Hypothalamus (tissue), 51 donors: Measurements from ENCODE around the gene KLF17.
A peak's percentile ranks its signal among the peaks of the same experiment; 100 is the strongest.

Experiments used
- DNase-seq, 51 donors: peaks; one replicate each; lab custom pipeline; 2025; lab: John Stamatoyannopoulos, UW

KLF17 gene, protein sequence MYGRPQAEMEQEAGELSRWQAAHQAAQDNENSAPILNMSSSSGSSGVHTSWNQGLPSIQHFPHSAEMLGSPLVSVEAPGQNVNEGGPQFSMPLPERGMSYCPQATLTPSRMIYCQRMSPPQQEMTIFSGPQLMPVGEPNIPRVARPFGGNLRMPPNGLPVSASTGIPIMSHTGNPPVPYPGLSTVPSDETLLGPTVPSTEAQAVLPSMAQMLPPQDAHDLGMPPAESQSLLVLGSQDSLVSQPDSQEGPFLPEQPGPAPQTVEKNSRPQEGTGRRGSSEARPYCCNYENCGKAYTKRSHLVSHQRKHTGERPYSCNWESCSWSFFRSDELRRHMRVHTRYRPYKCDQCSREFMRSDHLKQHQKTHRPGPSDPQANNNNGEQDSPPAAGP

DNA sequence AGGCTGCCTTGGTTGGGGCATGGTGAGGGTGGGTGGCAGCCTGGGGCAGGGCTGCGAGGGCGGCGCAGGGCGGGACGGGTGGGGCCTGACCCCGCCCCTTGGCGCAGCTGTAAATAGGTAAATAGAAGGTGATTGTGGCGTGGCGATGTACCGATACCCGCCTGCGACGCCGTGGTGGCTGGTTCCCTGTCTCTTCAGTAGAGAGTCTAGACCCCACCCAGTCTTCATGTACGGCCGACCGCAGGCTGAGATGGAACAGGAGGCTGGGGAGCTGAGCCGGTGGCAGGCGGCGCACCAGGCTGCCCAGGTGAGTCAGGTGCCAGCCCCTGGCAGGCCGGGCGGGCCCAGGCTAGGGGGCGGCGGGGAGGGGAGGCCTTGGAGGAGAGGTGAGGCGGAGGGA, at the start of gene KLF17:
KLF17 (plus strand) TSS at position 140 of the 400 bp plus-strand sequence; CDS start at position 227, 87 bp downstream.
- no peak for DNase-seq

DNA sequence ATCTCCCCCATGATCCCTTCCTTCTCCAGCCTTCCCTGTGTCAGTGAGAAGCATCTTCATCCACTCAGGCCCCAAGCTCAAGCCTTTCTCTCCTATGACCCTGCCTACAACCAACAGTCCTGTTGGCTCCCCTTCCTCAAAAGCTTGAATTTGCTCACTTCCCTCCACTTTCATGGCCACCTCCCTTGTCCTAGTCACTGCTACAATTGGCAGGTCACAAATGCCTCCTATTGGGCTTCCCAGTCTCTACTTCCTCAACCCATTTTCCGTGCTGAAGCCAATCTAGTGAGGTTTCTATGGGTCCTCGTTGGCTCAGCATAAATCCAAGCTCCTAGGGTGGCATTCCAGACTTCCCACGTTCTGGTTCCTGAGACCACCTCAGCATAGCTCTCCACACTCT, 47.2 kb upstream of the KLF17 start:
- no peak for DNase-seq

DNA sequence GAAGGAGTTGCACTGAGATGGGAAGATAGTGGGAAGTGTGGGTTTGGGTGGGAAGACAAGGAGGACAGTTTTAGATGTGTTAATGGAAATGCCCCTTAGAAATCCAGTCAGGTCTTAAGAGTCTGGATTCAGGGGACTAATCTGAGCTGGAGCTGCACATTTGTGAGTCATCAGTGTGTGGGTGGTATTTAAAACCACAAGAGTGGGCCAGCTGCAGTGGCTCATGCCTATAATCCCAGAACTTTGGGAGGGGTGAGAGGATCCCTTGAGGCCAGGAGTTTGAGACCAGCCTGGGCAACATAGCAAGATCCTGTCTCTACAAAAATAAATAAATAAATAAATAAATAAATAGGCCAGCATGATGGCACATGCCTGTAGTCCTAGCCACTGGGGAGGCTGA, 46.4 kb upstream of the KLF17 start:
- peak in 1 of 51 donors; percentile 10 for DNase-seq

DNA sequence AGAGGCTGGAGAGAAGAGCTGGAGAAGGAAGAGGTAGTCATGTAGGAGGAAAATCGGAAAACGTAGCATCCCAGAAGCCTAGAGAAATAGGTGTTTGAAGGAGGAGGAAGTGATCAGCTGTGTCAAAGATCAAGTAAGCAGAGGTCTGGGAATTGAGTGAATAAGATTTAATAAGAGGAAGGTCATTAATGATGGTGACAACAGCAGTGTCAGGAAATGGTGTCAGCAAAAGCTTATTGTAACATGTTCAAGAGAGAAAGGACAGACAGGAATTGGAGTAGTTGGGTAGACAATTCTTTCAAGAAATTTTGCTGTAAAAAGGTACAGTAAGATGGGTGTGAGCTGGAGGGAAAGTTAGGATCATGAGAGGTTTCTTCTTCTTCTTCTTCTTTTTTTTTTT, 45.8 kb upstream of the KLF17 start:
- DNase-seq, result no peak

DNA sequence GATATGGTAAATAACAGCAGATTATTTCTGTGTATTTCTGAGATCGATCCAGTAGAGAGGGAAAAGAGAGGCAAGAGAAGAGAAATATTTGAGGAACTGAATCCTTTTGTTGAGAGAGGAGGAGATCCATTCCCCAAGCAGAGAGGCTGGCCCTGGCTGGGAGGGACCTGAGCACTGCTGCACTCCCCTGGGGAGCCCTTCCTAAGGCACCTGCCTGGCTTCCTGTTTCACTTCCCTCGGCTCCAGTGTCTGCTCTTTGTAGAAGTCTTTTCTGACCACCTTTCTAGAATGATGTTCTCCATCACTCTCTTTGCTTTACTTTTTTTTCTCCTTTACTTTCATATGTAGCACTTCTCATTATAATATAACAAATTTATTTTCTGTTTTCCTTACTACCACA, 45.1 kb upstream of the KLF17 start:
- DNase-seq, result no peak

DNA sequence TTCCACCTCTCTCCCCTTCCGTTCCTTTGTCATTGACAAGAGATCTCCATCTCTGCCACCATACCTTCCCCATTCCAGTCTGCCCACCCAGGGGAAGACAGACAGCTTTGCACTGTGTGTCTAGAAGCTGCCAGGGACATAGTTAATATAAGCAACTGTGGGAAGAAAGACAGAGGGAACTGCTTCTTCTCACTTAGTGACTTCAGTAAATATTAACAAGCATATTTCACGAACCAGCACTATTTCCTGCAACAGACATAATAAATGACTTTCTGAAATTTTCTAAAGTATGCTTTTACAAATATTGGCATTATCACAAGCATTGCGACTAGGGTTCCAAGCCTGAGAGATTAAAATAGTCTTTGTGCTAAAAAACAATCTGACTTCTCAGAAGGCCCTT, 44.2 kb upstream of the KLF17 start:
- DNase-seq, result no peak

DNA sequence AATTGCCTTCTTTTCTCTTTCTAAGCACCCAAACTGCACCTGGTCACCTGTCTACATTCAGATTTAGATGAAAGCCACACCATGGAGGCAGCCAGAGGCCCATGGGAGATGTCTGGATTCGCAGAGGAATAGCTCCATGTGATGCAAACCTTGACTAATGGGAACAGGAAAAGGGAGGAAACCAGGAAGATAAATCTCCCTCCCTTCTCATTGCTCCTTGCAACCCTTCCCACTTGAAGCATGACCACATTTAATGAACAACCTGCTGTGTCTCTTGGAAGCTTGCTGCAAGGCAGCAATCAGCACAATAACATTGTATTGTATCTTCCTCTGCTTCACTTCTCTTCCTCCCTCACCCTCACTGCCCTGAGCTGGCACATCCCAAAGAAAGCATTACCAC, 42.6 kb upstream of the KLF17 start:
- DNase-seq, result no peak

DNA sequence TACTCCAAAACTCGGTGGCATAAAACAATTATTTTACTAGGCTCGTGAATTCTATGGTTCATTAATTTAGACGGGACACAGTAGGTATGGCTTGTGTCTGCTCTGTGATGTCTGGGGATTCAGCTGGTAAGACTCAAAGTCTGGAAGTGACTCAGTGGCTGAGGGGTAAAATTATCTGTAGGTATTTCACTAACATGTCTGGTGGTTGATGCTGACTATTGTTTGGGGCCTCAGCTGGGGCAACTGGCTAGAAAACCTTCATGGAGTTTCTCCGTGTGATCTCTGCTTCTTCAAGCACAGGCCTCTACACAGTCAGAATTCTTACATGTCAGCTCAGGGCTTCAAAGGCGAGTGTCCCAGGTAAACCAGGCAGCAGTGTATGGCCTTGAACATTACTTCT, 41.2 kb upstream of the KLF17 start:
- no peak for DNase-seq

DNA sequence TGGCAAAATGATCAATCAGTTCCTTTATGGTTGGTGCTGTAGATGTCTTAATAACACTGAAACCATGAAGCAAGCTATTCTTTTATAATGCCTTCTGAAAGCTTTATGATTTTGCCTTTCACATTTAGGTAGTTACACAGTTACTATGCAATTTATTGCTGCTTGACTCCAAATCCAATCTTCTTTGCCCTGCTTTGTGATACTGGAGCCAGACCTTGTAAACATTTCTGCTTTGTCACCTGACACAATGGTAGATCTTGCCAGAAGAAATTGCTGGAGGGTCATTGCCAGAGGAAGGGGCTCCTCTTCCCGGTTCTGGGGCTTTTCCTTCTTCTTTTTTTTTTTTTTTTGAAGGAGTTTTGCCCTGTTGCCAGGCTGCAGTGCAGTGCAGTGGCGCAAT, 40.5 kb upstream of the KLF17 start:
- DNase-seq, result no peak

DNA sequence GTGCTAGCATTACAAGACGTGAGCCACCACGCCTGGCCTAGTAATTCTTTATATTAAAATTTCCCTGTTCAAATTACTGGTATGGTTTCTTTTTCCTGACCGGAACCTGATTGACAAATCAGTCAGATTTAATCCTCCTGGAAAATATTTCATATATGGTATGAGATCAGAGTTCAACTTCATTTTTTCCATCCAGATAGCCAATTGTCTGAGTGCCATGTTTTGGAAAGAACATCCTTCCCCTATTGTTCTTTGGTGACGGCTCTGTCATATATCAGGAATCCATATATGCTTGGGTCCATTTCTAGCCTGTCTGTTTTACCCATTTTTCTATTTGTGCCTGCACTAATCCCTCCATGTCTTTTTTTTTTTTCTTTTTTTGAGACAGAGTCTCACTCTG, 39.1 kb upstream of the KLF17 start:
- no peak for DNase-seq

DNA sequence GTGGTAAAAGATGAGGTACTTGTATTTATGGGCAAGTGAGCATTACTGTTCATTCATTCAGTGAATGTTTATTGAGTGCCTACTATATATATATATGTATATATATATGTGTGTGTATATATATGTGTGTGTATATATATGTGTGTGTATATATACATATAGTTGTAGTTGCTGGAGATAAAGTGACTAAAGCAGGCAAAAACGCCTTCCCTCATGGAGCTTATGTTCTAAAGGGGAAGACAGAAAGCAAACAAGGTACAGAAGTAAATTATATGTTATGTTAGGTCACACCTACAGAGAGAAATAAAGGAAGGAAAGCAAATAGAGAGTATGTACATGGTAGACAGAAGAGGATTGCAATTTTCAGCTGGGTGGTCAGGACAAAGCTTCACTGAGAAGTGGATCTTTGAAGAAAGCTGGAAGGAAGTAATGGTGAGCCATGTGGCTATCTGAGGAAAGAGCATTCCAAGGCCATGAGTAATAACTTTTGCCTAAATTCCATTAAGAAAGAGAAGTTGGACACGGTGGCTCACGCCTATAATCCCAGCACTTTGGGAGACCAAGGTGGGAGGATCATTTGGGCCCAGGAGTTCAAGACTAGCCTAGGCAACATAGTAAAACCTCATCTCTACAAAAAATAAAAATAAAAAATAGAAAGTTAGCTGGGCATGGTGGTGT, 33.5 kb upstream of the KLF17 start:
- no peak for DNase-seq

DNA sequence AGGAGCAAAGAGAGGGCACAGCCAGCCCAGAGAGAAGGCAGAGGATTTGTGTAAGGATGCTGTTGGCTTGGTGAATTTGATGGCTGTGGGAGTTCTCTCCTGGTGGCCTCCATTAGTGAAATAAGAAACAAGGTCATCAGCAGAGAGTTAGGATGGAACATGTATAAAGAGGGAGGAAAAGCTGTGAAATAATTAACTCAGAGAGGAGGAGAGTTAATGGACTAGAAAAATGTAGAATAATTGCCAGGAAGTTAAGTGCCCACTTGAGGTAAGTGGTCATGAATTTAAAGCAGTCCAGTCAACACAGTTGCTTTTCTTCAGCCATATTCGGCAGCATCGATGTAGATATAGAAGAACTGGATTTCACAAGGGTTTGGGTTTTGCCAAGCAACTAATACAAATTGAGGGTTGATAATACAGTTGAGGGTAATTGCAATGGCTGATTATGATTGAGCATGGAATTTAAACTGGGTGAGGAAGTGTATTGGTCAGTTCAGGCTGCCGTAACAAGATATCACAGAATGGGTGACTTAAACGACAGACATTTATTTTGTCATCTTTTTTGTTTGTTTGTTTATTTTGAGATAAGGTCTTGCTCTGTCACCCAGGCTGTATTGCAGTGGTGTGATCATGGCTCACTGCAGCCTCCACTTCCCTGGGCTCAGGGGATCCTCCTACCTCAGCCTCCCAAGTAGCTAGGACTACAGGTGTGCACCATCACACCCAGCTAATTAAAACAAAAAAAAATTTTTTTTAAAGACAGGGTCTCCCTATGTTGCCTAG, 31.7 kb upstream of the KLF17 start:
- no peak for DNase-seq

DNA sequence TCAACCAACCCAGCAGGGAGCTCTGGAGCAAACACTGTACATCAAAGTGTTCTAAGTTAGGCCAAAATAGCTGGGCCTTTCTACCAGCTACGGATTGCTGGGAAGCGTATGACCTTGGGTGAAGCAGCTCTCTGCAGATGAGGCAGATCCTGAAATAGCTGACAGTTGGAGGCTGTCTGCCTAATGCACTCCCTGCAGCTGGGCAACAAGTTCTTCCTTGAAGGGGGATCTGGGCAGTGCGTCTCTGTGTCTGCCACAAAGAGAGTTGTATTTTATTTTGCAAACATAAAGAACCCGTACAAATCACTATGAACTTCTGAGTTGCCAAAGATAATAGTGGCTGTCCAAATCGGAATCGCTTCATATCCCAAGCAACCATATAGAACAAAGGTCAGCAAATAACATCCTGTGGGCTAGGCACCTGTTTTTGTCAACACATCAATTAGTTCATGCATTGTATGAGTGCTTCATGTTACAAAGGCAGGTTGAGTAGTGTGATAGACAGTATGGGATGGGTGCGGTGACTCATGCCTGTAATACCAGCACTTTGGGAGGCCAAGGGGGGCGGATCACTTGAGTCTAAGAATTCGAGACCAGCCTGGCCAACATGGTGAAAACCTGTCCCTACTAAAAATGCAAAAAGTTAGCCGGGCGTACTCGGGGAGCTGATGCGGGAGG, 29.1 kb upstream of the KLF17 start:
- no peak for DNase-seq

DNA sequence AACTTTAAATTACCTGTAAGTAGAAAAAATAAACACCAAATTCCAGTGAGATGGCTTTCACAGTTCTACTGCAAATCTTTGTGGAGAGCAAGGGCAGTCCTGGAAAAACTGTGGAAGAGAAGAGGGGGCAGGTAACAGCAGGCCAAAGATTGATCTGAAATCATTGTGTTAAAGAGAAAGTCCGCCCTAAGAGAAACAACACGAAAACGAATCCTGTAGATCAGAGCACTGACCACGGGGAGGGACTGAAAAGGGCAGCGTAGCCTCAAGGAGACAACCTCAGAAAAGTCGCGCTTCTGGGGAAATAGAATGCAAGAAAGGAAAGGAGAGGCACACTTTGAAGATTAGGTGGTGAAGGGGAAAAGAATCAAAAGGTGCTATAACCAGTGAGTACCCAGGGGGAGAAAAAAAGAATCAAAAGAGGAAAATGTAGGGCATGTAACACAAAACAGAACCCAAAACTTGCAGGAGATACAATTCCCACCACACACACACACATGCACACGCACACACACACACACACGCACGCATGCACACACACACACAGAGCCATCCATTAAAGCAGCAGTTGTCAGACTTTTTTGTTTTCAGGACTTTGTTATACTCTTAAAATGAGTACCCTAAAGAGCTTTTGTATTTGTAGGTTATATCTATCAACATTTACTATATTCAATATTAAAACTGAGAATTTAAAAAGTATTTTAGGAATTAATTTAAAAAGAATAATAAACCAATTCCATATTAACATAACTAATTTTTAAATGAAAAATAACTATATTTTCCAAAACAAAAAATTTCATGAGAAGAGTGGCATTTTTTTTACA, 28.0 kb upstream of the KLF17 start:
- no peak for DNase-seq

DNA sequence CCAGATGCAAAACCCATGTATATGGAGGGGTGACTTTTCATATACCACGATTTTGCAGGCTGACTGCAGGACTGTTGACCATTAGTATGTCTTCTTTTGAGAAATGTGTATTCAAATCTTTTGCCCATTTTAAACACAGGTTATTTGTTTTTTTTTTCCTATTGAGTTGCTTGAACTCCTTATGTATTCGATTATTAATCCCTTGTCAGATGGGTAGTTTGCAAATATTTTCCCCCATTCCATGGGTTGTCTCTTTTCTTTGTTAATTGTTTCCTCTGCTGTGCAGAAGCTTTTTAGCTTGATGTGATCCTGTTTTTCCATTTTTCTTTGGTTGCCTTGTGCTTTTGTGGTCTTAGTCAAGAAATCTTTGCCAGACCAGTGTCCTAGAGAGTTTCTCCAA, 24.6 kb upstream of the KLF17 start:
- no peak for DNase-seq

DNA sequence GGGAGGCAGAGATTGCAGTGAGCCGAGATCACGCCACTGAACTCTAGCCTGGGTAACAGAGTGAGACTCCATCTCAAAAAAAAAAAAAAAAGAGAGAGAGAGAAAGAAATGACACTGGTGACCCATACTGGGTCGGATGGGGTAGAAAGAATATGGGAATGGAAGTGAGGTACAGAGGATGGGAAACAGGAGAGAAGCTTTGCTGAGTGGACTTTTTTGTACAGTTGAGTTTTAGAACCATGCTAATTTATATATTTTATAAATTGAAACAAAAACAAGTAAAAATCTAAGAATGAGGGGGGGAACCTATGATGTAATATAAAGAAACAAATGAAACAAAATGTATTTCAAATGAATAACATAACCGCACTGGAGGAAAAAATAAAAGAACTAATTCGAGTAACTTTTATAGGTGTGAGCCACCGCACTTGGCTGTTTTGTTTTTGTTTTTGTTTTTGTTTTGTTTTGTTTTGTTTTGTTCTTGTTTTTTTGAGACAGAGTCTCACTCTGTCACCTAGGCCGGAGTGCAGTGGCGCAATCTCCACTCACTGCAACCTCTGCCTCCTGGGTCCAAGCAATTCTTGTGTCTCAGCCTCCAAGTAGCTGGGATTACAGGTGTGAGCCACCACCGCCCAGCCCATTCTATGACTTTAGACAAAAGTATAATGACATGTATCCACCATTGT, 18.3 kb upstream of the KLF17 start:
- no peak for DNase-seq

DNA sequence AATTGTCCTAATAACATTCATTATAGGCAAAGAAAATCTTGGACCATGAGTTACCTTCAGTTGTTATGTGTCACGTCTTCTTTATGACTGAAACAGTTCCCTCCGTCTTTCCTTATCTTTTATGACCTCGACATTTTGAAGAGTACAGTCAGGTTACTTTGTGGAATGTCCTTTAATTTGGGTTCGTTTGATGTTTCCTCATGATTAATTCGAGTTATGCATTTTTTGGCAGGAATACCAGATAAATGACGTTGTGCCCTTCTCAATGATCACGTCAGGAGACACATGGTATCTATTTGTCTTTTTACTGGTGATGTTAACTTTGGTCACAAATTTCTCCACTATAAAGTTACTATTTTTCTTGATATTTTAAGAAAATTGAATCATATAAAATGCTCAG, 17.3 kb upstream of the KLF17 start:
- DNase-seq, result no peak

DNA sequence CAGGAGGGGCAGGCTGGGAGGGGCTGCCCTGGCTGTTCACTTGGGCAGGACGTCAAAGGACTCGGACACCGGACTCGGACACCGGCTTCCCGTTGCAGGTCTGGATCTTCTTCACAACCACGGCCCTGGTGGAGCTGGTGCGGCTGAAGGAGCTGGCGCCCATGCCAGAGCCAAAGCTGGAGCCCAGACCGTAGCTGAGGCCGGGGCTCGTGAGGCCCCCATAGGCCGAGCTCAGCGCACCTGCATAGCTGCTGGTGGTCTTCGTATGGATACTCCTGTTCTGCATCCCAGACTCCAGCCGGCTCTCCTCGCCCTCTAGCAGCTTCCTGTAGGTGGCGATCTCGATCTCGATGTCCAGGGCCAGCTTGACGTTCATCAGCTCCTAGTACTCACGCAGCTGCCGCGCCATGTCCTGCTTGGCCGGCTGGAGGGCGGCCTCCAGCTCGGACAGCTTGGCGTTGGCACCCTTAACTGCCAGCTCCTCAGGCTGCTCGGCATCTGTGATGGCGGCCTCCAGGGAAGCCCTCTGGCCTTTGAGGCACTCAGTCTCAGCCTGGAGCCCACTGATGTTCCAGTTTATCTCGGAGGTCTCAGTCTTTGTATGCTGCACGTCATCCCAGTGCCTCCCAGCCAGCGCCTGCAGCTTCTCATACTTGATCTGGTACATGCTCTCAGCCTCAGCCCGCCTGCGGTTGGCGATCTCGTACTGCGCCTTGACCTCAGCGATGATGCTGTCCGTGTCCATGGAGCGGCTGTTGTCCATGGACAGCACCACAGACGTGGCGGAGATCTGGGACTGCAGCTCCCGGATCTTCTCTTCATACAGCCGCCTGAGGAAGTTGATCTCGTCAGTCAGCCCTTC, 15.1 kb upstream of the KLF17 start:
- no peak for DNase-seq

DNA sequence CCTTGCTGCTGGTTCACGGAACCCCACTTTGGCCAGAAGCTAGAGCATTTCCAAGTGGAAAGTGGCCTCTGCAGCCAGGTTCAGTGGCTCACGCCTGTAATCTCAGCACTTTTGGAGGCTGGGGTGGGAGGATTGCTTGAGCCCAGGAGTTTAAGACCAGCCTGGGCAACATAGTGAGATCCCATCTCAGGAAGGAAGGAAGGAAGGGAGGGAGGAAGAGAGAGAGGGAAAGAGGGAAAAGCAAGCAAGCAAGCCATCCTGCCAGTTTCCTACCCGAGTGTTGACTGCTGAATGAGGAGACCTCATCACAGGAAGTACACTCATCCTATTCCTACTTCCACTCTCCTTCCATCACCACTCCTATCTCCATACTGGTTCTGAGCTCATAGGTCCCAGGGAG, 12.8 kb upstream of the KLF17 start:
- no peak for DNase-seq
